ENCODE results near the gene TRPV4.
"Not testable (repeated sequence)": the region's sequence is repeated elsewhere in the genome, so short reads cannot be mapped to it uniquely, and the experiment has no call there.

Gene TRPV4

DNA sequence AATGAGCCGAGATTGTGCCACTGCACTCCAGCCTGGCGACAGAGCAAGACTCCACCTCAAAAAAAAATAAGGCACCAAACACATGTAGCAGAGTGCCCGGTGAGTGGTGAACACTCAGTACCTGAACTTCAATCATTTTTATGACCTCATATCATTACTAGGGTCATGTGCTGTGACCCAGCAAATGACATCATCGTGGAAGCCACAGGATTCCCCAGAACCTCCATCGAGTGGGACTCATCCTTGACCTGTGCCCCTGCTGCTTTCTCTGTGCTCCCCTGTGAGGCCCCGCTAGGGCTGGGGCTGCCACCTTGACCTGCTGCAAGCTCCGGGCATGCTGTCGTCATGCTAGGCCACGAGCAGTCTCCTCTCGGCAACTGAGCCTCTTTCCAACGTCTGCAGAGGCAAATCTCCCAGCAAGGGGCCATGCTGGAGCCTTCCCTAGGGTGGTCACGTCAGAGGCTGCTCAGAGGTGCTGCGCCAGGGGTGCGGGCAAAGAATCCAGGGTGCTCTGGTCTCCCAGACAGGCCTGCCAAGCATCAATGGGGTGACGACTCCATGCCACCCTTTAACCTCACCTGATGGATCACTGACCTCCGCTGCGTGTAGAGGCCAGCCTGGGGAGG lies 28.6 kb upstream of the TRPV4 start:
- no peak for DNase-seq (ENCODE audit: extremely low read depth in 1 of 2, low read depth in 1 of 2)

DNA sequence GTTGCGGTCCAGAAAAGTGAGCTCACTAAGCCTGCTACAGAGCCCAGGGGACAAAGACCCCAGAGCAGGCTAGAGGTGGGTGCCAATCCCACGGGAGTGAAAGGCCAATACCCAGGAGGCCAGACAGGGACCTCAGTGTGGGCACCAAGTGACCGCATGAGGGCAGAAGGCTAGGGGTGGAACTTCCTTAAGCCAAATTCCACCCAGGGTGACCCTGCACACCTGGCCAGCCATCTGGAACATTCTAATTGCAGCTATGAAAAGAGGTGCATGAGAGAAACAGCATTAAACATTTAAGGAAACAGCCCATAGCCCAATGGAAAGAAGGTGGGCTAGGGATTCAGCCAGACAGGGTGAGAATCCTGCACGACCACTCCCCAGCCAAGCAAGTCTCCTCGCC lies 27.8 kb upstream of the TRPV4 start:
- no peak for DNase-seq (ENCODE audit: extremely low read depth in 1 of 2, low read depth in 1 of 2)

DNA sequence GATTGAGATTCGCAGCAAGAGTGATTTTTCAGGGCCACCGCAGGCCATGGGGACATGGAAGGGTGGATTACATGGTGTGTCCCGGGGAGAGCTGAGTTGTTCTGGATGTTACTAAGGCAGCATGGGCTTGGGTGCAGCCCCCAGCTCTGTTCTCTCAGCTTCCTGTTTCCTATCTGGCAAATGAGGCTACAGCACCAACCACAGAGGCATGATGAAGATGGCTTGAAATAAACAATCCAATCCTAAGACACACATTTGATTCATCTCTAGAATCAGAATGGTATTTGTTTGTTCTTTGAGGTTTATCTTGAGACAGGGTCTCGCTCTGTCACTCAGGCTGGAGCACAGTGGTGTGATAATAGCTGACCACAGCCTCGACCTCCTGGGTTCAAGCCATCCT lies 25.6 kb upstream of the TRPV4 start:
- no peak for DNase-seq (ENCODE audit: extremely low read depth in 1 of 2, low read depth in 1 of 2)

DNA sequence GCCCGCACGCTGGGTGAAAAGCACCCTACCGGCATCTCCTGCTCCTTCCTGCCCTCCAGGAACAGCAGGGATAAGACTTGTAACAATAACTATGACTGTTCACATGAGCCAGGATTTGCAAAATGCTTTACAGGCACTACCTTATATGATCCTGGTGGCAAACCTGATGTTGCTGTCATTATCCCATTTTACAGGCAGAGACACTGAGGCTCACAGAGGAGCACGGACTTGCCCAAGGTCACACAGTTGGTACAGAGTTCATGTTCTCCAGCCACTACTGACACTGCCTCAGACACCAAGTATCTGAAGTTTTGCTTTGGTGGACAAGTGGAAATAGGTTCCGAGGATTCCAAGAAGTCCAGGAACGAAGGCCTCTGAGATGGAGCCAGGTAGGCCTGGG lies 24.5 kb upstream of the TRPV4 start:
- no peak for DNase-seq (ENCODE audit: extremely low read depth in 1 of 2, low read depth in 1 of 2)

DNA sequence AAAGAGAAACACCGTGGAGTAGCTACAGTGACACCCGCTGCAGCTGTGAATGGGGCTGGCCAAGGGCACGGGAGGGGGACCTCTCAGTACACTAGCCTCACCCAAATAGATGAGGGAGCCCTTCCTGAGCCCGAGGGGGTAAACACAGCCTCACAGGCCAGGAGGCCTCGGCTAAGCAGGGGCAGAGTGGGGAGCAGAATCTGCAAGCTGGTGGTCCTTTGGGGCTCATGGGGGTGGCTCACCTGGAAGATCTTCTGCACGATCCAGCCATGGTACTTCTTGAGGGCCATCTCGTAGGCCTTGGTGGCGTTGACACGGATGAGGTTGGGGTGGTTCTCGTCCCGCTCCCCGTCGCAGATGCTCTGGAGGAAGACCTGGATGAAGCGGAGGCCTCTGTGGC lies 22.2 kb upstream of the TRPV4 start:
- no peak for DNase-seq (ENCODE audit: extremely low read depth in 1 of 2, low read depth in 1 of 2)

DNA sequence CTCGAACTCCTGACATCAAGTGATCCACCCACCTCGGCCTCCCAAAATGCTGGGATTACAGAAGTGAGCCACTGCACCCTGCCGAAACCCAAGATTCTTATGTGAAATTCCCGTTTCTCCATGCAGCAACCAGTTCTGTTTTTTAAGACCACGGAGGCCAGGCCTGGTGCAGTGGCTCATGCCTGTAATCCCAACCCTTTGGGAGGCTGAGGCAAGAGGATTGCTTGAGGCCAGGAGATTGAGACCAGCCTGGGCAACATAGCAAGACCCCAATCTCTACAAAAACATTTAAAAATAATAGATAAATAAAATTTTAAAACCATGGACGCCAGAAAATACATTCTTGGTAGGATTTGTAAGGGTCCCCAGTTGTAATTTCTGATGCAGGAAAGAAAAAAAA lies 17.3 kb upstream of the TRPV4 start:
- not testable (repeated sequence) for DNase-seq (ENCODE audit: extremely low read depth in 1 of 2, low read depth in 1 of 2)

DNA sequence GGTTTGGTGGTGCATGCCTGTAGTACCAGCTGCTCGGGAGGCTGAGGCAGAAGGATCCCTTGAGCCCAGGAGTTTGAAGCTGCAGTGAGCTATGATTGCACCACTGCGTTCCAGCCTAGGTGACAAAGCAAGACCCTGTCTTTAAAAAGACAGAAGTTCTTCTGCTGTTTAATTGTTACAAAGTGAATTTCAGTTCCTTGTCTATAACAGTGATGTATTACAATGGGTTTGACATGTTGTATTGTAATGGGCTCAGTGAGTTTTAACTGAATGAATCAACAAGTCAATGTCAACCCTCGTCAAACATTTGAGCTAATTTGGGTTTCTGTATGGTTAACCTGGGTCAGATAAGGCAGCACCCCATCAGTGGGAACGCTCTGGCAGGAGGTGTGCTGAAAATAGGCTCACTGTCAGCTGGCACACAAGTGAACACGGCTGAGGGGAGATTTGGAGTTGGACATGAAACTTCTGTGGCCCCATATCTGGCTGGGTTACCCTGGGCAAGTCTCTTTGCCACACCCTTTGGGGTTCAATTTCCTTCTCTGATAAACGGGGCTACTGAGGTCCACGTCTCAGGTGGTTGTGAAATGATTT lies 14.0 kb upstream of the TRPV4 start:
- no peak for DNase-seq (ENCODE audit: extremely low read depth in 1 of 2, low read depth in 1 of 2)

DNA sequence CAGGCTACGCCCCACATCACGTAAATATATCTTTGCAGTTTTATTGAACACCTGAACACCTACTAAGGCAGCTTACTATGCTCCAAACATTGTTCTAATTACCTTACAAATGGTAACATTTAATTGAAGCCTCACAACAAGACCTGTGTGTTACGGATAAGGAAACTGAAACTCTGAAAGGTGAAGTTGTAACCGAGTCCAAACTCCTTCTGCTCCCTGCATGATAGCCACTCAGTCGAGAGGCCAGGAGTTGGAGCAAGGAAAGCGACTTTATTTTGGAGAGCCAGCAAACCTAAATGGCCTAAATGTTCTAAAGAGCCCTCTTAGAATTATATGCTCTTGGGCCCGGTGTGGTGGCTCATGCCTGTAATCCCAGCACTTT lies 12.6 kb upstream of the TRPV4 start:
- no peak for DNase-seq (ENCODE audit: extremely low read depth in 1 of 2, low read depth in 1 of 2)

DNA sequence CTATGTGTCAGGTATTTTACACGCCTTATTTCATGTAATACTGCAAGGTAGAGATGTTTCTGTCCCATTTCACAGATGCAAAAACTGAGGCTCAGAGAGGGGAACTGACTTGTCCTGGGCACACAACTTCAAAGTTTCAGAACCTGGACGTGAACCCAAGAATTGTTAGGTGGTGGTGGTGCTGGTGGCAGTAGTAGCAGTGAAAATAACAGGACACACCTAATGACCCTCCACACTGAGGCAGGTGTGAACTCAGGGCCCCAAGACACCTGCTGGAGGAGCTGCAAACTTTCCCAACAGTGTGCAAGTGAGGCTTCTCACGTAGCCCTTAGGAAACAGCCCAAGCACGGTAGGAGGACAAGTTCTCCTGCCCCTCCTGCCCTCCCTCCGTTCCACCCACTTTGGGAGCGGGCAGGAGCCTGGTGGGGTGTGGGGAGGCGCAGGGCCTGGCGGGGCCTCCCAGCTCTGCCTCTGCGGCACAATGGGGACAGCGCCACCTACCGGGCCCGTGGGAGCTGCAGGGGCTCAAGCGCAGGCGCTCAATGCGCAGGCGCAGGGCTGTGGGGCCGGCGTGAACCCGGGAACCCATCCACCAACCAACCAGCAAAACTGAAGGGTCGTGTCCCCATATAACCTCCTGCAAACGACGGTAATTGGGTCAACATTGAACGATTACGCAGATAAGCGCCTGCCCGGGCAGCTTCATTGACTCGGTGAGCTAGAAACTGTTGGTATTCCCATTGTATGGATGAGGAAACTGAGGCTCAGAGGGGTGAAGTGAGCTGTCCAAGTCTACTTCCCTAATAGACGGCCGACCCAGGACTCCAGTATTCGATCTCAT lies 12.0 kb upstream of the TRPV4 start:
- peak; percentile 74 to 81 for DNase-seq (ENCODE audit: extremely low read depth in 1 of 2, low read depth in 1 of 2)

DNA sequence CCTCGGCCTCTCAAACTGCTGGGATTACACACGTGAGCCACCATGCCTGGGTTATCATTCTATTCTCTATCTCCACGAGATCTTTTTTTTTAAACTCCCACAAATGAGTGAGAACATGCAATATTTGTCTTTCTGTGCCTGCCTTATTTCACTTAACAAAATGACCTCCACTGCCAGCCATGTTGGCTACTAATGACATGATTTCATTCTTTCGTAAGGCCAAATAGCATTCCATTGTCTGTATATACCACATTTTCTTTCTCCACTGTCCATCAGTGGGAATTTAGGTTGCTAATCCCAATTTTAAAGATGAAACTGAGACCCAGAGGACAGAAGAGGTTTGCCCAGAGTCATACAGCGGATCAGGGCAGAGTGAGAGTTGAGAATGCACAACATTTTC lies 10.9 kb upstream of the TRPV4 start:
- no peak for DNase-seq (ENCODE audit: extremely low read depth in 1 of 2, low read depth in 1 of 2)

DNA sequence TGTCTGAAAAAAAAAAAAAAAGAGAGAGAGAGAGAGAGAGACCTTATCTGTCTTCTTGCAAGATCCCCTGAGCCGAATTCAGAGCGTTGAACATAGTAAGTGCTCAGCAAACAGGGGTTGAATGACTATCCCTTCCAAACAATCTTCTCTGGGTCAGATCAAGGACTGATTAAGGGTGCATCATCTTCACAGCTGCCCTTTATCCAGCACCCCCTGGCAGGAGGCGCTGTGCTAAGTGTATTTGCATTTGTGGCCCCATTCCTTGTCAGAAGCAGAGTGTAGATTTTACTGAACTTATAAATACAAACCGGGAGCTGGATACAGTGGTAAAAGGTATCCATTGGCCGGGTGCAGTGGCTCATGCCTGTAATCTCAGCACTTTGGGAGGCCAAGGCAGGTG lies 8.8 kb upstream of the TRPV4 start:
- DNase-seq (ENCODE audit: extremely low read depth in 1 of 2, low read depth in 1 of 2) = no peak

DNA sequence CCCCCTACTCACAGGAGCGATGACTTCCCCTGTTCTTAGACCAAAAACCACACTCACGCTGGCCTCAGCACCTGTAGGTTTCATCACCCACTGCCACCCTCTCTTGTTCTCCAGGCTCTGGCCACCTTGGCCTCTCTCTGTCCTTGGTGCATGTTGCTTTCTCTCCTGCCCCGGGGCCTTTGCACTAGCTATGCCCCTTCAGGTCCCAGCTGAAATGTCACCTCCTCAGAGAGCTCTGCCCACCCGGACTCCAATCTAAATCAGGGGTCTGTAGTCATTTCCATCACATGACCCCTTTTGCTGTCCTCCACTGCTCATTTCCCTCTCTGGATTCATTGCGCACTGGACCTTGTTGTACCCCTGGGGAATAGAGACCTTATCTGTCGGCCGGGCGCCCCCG lies 8.2 kb upstream of the TRPV4 start:
- no peak for DNase-seq (ENCODE audit: extremely low read depth in 1 of 2, low read depth in 1 of 2)

DNA sequence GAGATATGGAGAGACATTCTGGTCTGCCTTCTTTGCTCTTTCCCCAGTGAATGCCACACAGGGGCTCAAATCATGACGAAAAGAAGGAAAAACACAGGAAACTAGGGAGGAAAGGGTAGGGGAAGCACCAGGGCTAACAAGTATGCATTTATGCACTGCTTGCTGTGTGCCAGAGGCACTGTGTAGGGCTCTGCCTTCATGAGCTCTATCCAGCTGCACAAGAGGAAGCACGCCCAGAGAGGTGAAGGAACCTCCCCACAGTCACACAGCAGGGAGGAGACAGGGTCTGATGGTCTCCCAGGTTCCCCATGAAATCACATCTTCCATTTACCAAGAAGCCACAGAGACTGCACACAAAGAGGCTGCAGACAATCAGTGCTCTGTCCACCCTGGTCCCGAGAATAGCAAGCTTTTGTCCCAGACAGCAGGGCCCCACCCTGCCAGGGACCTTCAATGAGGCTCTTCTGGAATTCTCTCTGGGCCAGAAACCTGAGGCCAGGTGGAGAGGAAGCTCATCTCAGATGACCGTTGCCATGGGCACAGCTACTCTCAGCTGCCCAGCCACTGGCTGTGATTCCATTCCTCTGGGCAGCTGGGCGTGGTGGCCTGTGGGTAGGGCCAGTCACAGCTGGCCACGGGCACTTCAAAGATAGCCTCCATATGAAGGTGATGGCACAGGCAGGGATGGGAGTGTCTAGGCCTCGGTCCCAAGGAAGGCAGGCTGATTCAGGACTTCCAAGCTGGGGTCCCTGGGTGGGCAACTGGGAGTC lies 7.3 kb upstream of the TRPV4 start:
- DNase-seq (ENCODE audit: extremely low read depth in 1 of 2, low read depth in 1 of 2) = no peak

DNA sequence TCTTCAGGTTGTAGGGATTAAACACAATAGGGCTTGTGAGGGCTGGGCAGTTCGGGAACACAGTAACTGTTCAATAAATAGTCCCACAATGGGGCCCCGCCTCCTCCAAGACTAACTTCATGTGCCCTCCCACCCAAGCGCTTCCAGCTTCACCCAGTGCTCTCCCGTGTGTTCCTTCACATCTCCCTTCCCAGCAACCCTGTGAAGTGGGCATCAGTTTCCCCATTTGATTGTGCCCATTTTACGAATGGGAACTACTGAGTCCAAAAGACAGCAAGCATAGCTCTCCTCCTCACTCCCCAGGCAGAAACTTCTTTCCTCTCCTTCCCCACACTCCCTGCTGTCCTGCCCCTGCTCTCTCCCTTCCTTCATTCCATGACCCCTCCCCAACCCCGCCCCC lies 6.2 kb upstream of the TRPV4 start:
- no peak for DNase-seq (ENCODE audit: extremely low read depth in 1 of 2, low read depth in 1 of 2)

DNA sequence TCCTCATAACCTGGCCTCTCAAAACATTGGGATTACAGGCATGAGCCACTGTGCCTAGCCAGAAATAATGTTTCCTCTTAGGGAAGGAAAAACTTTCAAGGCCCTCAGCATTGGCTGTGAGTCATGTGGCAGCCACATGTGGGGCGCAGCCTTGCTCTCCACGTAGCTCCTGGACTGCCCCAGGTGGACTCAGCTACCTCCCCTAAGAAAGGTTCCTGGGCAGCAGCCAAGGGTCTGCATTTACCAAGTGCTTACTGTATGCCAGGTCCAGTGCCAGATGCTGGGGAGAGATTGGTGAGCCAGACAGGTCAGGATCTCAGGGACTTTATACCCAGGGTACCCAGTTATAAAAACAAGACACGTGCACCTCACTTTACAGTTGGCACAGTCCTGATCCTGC lies 3.7 kb upstream of the TRPV4 start:
- no peak for DNase-seq (ENCODE audit: extremely low read depth in 1 of 2, low read depth in 1 of 2)

DNA sequence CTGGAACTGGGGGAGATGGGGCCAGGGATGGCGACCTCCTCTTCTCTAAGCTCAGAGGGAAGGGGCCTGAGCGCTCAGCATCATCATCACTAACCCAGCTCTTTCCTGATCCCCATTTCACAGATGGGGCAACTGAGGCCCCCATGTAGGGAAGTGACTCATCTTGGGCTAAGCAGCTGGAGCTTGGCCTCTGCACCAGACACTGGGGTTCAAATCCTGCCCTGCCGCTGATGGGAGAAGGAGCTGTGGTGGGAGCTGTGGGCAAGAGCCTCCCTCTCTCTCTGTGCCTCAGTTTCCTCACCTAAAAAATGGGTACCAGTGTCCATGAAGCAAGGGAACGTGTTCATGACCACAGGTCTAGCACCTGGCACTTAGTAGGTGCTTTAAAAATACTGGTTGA lies 2.6 kb upstream of the TRPV4 start:
- DNase-seq (ENCODE audit: extremely low read depth in 1 of 2, low read depth in 1 of 2) = no peak

DNA sequence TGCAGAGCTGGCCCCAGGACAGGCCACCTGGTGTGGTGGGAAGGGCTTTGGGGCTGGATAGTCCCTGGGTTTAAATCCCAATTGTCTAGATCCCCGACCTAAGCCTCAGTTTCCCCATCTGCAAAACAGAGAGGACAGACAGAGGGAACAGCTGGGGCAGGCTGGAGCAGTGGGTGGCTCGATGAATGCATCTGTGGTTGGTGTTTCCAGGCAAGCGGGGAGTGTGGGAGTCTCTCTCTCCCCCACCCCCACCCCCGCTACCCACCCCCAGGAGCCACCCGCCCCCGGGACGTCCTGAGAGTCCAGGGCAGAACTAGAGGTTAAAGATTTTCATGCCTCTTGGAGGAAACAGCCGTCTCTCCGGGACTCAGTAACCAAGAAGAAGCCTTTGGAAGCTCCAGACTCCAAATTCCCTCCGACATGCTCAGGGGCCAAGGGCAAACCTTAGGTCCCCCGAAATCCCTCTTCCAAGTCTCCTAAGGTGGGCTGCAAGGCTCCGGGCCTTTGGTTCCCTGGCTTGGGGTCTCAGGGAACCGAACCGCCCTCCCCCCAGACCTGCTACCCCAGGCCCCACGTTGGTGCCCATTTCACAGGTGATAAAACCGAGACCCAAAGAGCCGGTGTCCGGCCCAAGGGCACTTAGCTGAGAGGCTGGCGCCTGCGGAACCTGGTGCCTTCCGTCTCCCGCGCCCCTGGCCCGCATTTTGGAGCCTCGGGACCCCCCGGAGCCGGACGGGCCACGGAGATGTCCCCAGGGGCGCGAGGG lies 474 bp downstream of the TRPV4 start:
- no peak for DNase-seq (ENCODE audit: extremely low read depth in 1 of 2, low read depth in 1 of 2)

DNA sequence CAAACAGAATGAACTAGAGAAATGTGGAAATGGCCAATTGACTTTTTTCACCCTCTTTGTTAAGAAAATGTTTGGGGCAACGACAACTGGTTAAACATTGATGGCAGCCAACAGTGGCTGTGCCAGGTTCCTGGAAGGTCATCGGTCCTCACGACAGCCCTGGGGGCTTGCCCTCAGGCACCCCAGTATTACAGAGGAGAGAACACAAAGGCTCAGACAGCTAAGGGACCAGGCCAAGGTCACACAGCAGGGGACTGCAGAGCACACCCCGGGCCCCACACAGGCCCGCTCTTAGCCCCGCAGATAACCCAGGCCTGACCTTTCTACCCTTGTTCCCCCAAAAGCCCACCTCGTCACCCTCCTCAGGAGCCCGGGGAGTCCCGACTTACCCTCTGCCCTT lies 1.3 kb downstream of the TRPV4 start:
- no peak for DNase-seq (ENCODE audit: extremely low read depth in 1 of 2, low read depth in 1 of 2)

DNA sequence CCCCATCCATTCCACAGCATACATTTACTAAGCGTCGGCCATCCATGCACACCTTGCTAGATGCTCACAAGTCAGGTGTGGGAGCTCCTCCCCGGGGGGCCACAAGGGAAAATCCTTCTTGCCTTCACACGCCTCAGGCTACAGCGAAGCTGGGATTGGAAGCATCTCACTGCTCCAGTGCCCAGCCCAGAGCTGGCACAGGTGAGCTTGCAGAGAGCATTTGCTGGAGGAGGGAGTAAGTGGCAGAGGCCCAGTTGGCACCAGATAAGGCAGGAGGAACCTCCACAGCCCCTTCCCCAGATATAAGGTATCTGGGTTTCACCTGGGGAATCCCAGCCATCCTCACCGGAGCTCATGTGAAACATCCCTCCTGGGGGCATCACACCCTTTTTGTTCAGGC lies 1.8 kb downstream of the TRPV4 start:
- no peak for DNase-seq (ENCODE audit: extremely low read depth in 1 of 2, low read depth in 1 of 2)

DNA sequence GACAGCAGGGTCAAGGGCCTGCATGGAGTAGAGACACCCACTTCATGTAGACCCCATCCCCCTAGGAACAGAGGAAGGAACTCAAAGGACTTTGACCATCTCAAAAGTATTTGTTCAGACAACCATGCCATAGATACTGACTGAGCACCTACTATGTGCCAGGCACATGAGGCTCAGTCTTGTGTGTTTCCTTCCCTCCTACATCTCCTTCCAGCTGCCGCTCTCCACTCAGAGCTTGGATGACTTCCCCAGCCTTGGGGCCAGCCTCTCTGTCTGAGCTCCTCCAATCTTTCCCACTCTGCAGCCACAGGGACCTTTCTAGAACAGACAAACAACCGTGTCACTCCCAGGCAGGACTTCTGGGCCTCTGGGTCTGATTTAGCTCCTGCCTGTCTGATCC lies 2.5 kb downstream of the TRPV4 start:
- DNase-seq (ENCODE audit: extremely low read depth in 1 of 2, low read depth in 1 of 2) = no peak

DNA sequence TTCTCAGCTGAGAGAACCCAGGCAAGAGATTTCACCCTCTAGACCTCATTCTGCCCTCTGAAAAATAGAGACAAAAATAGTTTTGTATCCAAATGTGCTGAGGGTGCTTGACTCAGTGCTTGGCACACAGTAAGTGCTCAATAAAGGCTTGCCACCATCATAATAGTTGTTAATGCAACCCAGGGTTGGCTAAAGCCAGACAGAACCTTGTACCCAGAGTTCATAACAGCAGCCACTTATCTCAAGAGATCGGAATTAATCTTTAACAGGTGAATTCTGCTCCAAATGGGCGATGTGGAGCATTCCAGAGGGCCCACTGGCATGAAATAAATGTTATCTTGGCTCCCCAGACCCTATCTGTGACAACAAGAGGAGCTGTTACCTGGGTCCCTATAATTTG lies 2.9 kb downstream of the TRPV4 start:
- no peak for DNase-seq (ENCODE audit: extremely low read depth in 1 of 2, low read depth in 1 of 2)
